Frontal cortex (tissue), 4 donors: ENCODE data around the gene CUX1. TPM values are rescaled to one million over a fixed set of nuclear protein-coding genes. Genes with fewer than 3 reads are reported as not detected.
A peak's percentile ranks its signal among the peaks of the same experiment; 100 is the strongest.

Experiments used
- DNase-seq, 2 donors: peaks; one replicate each; pipeline ENCODE4 v3.0.0; 2012; ENCODE audit warnings: low spot score in 2 of 2
- FAIRE-seq: peaks from 2 replicates; lab custom pipeline; 2012; peaks lifted over from hg19 to GRCh38; lab: Jason Lieb, UNC
- total RNA-seq: library from RNA; depleted of rRNA; stranded (reverse); fragments of >200 nt; gene quantifications from one replicate; pipeline ENCODE4 v1.2.3, GENCODE V29; 2014
- donor health status: control.
- donor health status: control.
- donor health status: control.

CUX1 gene
- total RNA-seq, 1 donor from 2014 or later, result 23.6 TPM

- FAIRE-seq, result no peak
- no peak for DNase-seq
Measured at GRCh38 chr7:102202556-102202955, 385.1 kb downstream of the CUX1 start.

- FAIRE-seq, result no peak
- DNase-seq, result no peak
Measured at GRCh38 chr7:102203218-102203617, 385.8 kb downstream of the CUX1 start.

DNA sequence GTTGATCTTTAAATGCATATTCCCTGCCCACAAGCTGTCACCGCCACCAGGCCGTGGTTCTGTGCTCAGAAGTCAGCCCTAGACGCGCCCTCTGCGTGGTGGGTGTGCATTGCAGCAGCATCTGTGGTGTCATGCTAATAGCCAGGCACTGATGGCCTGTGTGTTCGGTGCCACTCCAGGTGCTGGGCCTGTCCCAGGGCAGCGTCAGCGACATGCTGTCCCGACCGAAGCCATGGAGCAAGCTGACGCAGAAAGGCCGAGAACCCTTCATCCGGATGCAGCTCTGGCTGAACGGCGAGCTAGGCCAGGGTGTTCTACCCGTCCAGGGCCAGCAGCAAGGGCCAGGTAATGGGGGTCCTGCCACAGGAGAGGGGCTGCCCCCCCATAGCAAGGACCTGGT is 386.8 kb downstream of the CUX1 start:
- no peak for FAIRE-seq
- DNase-seq, result no peak

- DNase-seq, result no peak
- FAIRE-seq, result no peak
Measured at GRCh38 chr7:102205915-102206314, 388.5 kb downstream of the CUX1 start.

DNA sequence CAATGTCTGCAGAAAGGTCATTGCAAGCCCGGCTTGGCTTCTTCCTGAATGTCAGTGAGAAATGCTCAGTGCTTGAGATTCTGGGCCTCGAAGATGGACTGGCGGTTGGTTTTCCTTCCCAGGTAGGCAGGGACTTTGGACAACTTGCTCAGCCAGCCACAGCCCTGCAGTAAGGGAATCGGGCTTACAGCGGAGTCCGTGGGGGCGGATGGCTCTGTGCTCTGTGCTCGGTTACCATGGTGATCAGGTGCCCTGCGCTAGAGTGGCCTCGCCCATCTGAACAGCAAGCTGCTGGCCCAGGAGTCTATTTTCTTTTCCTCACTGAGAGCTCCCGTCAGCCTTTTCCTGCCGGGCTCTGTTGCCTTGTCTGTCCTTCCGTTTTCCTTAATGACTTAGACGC is 391.4 kb downstream of the CUX1 start:
- FAIRE-seq (no peak), DNase-seq (peak in 1 of 2 donors; percentile 41)

DNA sequence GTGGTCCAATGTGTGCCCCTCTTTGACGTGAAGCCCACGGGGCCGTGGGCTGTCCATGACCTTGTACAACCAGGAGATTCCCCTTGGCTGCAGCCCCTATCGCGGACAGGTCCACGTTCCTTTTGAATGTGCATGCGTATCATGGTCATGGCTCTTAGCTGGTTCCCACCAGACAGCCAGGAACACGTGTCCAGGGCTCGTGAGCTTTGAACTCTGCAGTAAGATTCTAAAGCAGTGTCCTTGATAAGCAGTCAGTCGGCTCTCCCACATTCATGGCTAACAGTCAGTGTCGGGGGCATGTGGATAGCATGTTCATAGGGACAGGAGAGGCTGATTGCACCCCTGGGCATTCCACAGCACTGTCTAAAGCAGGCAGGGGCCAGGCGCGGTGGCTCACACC is 393.4 kb downstream of the CUX1 start:
- FAIRE-seq (no peak), DNase-seq (no peak)

GRCh38 chr7:102211590-102212550 is 394.4 kb downstream of the CUX1 start:
- no peak for DNase-seq
- FAIRE-seq, result no peak

GRCh38 chr7:102214477-102215072 is 397.1 kb downstream of the CUX1 start:
- DNase-seq (no peak), FAIRE-seq (no peak)

GRCh38 chr7:102215256-102215655 is 397.8 kb downstream of the CUX1 start:
- FAIRE-seq, result no peak
- DNase-seq, result no peak

DNA sequence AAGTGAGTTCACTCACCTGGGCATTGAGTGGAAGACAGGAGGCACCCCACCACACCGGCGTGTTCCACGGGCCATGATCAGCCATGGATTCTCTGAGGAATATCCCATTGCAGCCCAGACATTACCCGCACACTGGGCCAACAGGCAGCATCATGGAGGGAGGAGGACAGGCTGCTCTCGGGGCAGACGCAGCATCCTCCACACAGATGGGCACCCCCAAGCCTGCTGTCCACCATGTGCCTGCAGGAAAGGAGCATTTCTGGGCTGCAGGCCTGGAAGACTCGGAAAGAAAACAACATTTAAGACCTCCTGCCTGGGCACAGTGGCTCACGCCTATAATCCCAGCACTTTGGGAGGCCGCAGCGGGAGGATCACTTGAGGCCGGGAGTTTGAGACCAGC is 398.3 kb downstream of the CUX1 start:
- no peak for DNase-seq
- FAIRE-seq, result no peak

DNA sequence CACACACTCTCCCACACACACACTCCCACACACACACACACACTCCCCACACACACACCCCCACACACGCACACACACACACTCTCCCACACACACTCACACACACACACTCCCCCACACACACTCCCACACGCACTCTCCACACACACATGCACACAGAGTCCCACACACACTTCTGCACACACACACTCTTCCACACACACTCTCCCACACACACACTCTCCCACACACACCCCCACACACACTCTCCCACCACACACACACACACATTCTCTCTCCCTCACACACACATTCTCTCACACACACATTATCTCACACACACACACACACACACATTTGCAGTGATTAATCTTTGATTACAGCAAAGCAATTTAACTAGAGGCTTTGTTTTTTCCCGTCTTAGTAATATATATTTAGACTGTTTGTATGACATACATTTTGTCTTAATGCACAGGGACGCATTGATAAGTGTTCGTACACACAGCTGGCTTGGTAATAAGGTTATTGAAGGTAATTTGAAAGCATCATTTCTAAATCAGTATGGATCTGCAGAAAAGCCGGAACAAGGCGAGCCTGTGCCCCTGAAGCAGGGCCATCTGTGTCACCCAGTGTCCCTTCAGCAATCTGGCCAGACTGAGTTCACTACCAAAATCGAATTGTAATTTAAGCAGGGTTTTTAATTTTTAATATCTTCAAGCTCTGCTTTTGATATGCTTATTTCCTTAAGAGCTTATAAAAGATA is 399.3 kb downstream of the CUX1 start:
- FAIRE-seq, result no peak
- no peak for DNase-seq

DNA sequence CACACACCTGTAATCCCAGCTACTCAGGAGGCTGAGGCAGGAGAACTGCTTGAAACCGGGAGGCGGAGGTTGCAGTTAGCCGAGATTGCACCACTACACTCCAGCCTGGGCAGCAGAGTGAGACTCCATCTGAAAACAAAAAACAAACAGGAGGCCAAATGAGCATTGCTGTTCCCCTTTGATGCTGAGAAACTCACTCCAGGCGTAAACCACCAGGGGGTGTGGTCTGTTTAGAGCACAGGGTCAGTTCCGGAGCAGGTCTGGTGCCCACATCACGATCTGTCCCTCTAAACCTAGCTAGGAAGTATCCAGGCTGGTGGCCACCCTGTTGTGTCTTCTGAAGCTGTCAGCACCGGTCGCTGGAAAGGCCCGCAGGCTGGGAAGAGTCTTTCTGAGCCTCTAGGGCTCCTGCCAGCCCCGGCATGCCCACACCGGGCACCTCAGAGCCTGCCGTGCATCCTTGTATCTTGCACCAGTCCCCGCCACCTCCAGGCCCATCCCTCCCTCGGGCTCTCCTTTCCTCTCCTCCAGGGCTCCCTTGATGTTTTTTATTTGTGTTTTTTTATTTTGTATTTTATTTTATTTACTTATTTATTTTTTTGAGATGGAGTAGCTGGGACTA is 402.9 kb downstream of the CUX1 start:
- DNase-seq, result no peak
- no peak for FAIRE-seq

DNA sequence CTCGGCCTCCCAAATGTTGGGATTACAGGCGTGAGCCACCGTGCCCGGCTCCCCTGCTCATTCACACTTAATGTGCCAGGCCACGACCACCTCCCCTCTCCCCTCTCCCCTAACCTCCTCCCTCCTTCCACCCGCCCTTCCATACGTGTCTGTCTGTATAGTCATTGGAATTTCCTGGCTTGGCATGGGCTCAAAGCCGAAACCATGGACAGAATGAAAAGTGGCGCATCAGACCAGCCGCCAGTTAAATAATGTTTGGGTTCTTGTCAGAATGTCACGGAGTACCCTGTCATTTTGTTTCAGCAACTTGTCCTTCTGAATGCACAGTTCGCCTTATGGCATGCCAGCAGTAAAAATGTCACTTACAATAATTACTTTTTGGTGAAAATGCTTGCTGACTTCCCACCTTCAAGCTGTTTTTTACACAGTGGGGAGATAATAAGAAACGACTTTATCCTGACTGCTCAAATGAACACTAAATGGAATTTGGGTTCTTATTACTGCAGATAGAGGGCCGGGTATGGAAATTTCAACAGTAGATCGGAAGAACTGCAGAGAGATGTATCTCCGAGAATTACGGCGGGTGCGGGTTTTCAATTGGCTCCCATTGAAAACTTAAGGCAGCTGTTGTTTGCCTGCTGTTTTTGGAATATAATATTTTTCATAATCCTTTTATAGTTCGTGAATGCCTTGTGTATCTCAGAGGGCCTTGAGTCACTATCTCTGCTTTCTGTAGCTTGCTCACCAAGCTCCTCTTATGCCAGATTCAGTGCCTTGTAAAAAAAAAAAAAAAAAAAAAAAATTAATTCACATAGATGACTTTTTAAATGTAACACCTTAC is 403.8 kb downstream of the CUX1 start:
- DNase-seq (no peak), FAIRE-seq (no peak)

DNA sequence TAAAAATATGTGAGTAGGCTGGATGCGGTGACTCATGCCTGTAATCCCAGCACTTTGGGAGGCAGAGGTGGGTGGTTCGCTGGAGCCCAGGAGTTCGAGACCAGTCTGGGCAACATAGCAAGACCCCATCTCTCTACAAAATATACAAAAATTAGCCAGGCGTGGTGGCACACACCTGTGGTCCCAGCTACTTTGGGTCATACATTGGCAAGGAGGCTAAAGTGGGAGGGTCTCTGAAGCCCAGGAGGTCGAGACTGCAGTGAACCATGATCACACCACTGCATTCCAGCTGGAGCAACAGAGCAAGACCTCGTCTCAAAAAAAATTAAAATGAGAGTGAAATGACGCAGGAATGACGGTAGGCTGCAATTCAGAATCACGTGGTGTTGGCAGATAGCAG is 404.5 kb downstream of the CUX1 start:
- FAIRE-seq, result no peak
- DNase-seq, result no peak

- FAIRE-seq (no peak), DNase-seq (no peak)
Measured at GRCh38 chr7:102222445-102222844, 405.0 kb downstream of the CUX1 start.

DNA sequence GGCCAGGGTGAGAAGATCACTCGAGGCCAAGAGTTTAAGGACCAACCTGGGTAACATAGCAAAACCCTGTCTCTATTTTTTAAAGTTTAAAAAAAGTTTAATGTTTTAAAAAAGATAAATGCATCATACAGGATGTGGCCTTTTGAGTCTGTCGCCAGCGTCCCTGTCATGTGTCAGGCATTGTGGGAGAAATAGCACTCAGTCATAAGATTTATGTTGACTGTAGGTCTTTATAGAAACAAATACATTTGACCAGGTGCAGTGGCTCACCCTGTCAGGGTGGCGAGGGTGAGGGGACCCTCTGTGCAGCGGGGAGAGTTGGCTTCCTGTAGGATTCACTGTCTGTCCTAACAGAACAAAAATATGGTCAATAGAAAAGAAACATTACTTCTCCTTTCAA is 405.8 kb downstream of the CUX1 start:
- FAIRE-seq (no peak), DNase-seq (no peak)

GRCh38 chr7:102225025-102225424 is 407.6 kb downstream of the CUX1 start:
- FAIRE-seq, result no peak
- DNase-seq, result no peak

- FAIRE-seq (no peak), DNase-seq (no peak)
Measured at GRCh38 chr7:102227371-102227770, 409.9 kb downstream of the CUX1 start.

DNA sequence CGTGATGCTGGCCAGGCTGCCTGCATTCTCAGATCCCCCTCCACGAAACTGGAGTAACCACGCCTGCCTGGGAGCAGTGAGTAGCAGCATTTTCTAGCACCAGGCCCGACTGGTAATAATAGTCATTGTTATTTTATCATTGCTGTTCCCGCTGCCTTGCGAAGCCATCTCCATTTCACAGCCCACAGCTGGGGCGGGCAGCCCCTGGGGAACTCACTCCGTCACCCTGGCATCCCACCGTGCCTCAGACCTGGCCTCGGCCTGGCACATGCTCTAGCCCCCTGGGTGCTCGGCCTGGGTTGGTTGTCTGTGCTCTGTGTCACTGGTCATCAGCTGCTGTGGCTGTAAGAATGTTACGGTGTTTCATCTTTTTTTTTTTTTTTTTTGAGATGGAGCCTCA is 411.5 kb downstream of the CUX1 start:
- DNase-seq (no peak), FAIRE-seq (no peak)
